HG02885 (cell line): ENCODE results near the gene C1QL2.

ENCODE experiments used
- ATAC-seq: cut with Tn5 transposase; IDR thresholded peaks from one replicate; pipeline ENCODE4 v1.9.1; 2021; ENCODE audit warnings: mild to moderate bottlenecking; ENCODE audit not compliant: unreplicated experiment, poor library complexity

C1QL2 gene

DNA sequence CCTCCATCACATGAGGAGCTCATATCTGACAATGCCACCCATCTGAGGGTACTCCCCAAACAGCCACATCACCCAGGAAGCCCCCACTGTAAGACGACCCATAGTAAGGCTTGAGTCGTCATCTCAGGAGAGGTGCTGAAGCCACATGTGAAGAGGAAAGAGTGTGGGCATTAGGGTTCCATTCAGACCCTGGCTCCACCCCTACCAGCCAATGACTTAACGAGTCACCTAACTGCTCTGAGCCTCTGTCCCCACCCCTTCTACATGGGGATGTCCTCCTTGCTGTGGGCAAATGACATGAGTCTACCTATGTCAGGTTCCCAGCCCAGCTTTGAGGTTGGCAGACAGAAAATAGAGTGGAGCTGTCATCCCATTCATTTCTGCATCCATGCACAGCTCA lies 46.3 kb downstream of the C1QL2 start:
- no peak for ATAC-seq

- no peak for ATAC-seq
These were observed 47.2 kb downstream of the C1QL2 start for GRCh38 chr2:119111115-119111975.

- ATAC-seq: no peak
These were observed 48.7 kb downstream of the C1QL2 start for GRCh38 chr2:119109866-119110265.

- no peak for ATAC-seq
These were observed 50.4 kb downstream of the C1QL2 start for GRCh38 chr2:119108186-119108585.

- no peak for ATAC-seq
These were observed 52.2 kb downstream of the C1QL2 start for GRCh38 chr2:119106301-119106897.
